Measurements from ENCODE around the gene MLLT10.

Gene MLLT10

DNA sequence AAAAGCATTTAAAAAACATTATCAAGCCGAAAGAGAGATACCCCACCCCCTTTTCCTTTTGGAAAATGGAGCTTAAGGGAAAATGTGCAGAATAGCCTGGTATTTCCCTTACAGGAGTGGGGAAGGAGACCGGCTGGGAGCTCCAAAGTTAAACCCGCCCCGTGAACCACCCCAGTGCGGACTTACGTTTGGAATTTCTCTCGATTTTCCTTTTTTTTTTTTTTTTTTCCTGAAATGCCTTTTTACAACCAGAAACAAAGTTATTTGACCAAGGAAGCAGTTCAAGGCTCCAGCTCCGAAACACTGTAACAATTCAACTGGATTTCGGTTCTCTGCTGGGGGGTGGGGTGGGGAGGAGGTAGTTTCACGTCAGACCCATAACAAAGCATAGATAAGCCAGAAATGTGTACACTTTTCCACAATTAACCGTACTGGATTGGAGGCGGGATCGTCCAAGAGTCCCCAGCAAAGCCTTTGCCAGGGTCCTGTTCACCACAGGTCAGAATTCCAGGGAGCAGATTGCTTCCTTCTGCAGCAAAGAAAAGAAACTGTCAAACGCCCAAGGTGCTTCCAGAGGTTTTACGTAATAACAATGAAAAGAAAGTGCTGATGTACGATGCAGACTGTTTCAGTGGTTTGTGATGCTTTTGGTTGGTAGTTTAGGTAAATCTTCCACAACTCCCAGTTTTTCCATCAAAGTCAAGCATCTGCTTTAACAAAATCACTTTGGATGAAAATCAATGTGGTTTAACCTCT lies 15.2 kb upstream of the MLLT10 start:
- TF ChIP-seq, protein P1, sequence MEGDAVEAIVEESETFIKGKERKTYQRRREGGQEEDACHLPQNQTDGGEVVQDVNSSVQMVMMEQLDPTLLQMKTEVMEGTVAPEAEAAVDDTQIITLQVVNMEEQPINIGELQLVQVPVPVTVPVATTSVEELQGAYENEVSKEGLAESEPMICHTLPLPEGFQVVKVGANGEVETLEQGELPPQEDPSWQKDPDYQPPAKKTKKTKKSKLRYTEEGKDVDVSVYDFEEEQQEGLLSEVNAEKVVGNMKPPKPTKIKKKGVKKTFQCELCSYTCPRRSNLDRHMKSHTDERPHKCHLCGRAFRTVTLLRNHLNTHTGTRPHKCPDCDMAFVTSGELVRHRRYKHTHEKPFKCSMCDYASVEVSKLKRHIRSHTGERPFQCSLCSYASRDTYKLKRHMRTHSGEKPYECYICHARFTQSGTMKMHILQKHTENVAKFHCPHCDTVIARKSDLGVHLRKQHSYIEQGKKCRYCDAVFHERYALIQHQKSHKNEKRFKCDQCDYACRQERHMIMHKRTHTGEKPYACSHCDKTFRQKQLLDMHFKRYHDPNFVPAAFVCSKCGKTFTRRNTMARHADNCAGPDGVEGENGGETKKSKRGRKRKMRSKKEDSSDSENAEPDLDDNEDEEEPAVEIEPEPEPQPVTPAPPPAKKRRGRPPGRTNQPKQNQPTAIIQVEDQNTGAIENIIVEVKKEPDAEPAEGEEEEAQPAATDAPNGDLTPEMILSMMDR (IDR thresholded peaks at IDR 0.05) = no peak
- peak overlapping the region; percentile 61 for H3K4me3 ChIP-seq (ENCODE audit: low read depth, low read length)
- no peak overlapping the region for H3K9ac ChIP-seq
- peak overlapping the region; percentile 94 for H3K4me2 ChIP-seq (ENCODE audit: low read length)
- H3K4me1 ChIP-seq = peaks cover 16% of the 10 kb centered on the region
- H3K27ac ChIP-seq = peak overlapping the region; percentile 70
- H3K9me3 ChIP-seq (ENCODE audit: control insufficient read depth, low read length) = no peaks in the 10 kb centered on the region
- no peaks in the 10 kb centered on the region for H3K27me3 ChIP-seq (ENCODE audit: control insufficient read depth, insufficient read depth, low read length)
- peak overlapping the region; percentile 79 for H2AFZ ChIP-seq
- no peaks in the 10 kb centered on the region for H3K36me3 ChIP-seq (ENCODE audit: control insufficient read depth, insufficient read depth, low read length)
- no peaks in the 10 kb centered on the region for H3K79me2 ChIP-seq

DNA sequence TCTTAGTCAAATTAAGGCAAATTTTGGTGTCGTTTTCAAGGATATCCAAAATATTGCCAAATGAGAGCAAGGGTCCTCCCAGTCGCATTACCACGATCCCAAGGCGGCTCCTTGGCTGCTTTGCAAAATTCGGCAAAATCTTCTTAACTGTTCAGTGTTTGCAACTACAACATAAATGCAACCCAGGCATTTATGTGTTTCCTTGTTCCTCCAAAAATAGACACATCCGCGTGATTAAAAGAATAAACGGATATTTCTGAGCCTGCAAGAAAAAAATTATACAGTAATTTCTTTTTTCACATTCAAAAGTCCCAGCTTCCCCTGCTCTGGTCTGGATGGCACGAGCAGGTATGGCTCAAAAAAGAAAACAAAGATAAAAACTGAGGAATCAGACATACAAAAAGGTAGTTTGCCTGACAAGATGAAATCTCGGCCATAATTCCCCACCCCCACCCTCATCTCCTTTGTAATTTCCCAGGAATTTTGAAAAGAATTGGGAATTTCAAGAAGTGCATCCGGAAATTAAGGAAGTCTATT lies 14.6 kb upstream of the MLLT10 start:
- no peaks in the 10 kb centered on the region for H3K9me3 ChIP-seq (ENCODE audit: control insufficient read depth, low read length)
- H3K4me3 ChIP-seq (ENCODE audit: low read depth, low read length) = peak overlapping the region; percentile 61
- peak overlapping the region; percentile 70 for H3K27ac ChIP-seq
- H2AFZ ChIP-seq = peak overlapping the region; percentile 79
- no peaks in the 10 kb centered on the region for H3K27me3 ChIP-seq (ENCODE audit: control insufficient read depth, insufficient read depth, low read length)
- H3K36me3 ChIP-seq (ENCODE audit: control insufficient read depth, insufficient read depth, low read length) = no peaks in the 10 kb centered on the region
- TF ChIP-seq, protein P1 (IDR thresholded peaks at IDR 0.05) = no peak
- H3K4me1 ChIP-seq = peaks cover 16% of the 10 kb centered on the region
- H3K4me2 ChIP-seq (ENCODE audit: low read length) = peak overlapping the region; percentile 94
- H3K9ac ChIP-seq = no peak overlapping the region
- H3K79me2 ChIP-seq = no peaks in the 10 kb centered on the region

DNA sequence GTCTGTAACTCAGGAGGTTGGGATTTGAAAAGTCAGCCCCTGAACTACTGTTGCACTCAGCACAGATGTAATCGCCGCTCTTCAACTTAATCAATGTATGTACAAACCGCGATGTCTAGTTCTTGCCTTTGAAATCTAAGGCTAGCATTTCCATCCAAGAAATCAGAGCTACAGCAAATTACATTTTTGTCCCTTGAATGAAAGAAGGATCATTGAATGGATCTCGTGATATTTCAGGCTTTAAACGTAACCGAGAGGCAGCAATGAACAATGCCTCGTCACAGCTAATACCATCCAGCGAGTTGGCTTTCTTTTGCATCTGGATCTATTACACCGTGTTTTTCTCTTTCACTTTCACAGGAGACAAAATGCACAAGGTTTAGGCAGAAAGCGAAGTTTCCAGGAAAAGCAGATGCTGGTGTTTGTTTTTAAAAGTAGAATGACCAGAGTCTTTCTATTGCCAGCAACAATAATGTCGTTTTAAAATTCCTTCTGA lies 14.0 kb upstream of the MLLT10 start:
- Histone ChIP-seq H3K4me2 (ENCODE audit: low read length) (peak overlapping the region; percentile 70), H2AFZ (peak overlapping the region; percentile 79), H3K9me3 (ENCODE audit: control insufficient read depth, low read length) (no peaks in the 10 kb centered on the region), H3K4me1 (peaks cover 16% of the 10 kb centered on the region), H3K27me3 (ENCODE audit: control insufficient read depth, insufficient read depth, low read length) (no peaks in the 10 kb centered on the region), H3K36me3 (ENCODE audit: control insufficient read depth, insufficient read depth, low read length) (no peaks in the 10 kb centered on the region), H3K79me2 (no peaks in the 10 kb centered on the region), H3K9ac (no peak overlapping the region), H3K27ac (peak overlapping the region; percentile 70), H3K4me3 (ENCODE audit: low read depth, low read length) (peak overlapping the region; percentile 61)
- TF ChIP-seq, protein P1 (IDR thresholded peaks at IDR 0.05) = no peak

DNA sequence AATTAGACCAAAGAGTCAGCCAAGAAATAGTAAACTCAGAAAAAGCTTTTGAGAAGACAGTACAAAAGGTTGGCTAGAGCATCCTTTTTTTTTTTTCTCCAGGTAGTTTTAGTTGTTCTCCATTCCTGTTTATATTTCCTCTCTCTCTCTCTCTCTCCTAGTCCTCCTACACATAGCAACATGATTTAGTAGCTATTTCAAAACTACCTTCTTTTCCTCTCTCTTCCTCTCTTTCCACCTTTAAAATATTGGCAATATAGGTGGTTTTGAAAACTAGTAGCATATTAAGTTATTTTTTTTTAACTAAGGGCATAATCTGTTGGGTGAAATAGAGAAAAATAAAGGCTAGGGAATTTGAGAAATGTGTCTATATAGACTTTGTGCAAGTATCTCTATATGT lies 13.5 kb upstream of the MLLT10 start:
- Histone ChIP-seq H3K4me1 (peaks cover 16% of the 10 kb centered on the region), H3K27ac (no peak overlapping the region), H3K4me3 (ENCODE audit: low read depth, low read length) (no peak overlapping the region), H3K9ac (no peak overlapping the region), H3K4me2 (ENCODE audit: low read length) (no peak overlapping the region), H3K79me2 (no peaks in the 10 kb centered on the region), H2AFZ (no peak overlapping the region), H3K9me3 (ENCODE audit: control insufficient read depth, low read length) (no peaks in the 10 kb centered on the region), H3K27me3 (ENCODE audit: control insufficient read depth, insufficient read depth, low read length) (no peaks in the 10 kb centered on the region), H3K36me3 (ENCODE audit: control insufficient read depth, insufficient read depth, low read length) (no peaks in the 10 kb centered on the region)
- TF ChIP-seq, protein P1 (IDR thresholded peaks at IDR 0.05) = no peak
